ENCODE measurements around the gene CFAP100.

The CFAP100 gene

DNA sequence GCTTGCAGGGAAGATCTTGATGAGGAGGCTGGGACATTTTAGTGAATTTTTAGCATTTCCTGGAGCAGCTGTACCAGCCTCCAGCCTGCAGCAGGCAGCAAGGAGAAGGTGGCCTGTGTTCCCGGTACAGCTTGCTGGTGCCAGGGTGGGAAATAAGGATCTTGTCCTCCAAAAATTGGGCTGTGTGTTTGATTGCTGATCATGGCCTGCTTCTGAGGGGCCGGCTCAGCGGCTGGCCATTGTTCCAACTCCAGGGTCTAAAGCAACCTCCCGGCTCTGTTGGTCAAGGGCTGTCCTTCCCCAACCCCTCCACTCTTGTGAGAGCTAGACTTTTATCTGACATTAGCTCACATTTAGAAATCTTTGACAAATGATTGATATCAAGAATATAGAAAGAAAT, 5.0 kb downstream of the CFAP100 start:
- no peak for DNase-seq (ENCODE audit: low spot score)

DNA sequence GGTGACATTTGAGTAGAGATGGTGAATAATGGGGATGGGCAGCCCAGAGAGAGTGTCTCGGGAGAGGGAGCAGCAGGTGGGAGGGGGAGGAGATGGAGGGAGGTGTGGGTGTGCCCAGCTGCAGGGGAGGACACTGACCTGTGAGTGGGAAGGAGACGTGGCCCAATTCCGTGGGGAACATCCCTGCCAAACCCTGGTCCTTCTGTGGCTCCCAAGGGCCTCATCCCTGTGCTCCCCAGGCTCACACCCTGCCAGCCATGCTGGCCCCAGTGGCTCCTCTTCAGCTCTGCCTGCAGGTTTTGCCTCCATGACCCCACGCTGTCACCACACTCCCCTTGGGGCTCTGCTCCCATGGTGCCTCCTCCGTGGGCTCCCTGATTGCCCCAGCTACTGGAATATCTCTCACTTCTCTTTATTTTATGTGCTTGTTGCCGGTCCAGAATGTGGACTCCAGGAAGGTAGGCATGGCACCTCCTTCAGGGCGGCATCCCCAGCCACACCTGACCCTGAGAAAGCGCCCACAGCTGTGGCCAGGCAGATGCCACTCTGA, 7.0 kb downstream of the CFAP100 start:
- no peak for DNase-seq (ENCODE audit: low spot score)

DNA sequence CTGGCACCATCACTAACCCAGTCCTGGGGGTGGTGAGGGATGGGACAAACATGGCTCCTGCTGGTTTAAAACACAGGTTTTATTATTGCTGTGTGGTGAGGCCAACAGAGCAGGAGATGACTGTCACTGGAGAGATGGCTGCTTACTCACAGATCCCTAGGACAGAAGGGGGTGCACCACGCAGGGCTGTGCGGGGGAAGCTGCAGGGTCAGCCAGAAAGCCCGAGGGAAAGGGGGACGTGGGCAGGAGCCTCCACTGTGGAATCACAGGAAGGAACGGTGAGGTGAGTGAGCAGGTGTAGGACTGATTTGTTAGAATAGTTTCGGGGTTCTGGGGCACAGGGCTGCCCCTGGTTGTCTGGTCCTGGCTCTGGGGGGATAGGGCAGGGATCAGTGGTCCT, 7.5 kb downstream of the CFAP100 start:
- DNase-seq (ENCODE audit: low spot score) = no peak

DNA sequence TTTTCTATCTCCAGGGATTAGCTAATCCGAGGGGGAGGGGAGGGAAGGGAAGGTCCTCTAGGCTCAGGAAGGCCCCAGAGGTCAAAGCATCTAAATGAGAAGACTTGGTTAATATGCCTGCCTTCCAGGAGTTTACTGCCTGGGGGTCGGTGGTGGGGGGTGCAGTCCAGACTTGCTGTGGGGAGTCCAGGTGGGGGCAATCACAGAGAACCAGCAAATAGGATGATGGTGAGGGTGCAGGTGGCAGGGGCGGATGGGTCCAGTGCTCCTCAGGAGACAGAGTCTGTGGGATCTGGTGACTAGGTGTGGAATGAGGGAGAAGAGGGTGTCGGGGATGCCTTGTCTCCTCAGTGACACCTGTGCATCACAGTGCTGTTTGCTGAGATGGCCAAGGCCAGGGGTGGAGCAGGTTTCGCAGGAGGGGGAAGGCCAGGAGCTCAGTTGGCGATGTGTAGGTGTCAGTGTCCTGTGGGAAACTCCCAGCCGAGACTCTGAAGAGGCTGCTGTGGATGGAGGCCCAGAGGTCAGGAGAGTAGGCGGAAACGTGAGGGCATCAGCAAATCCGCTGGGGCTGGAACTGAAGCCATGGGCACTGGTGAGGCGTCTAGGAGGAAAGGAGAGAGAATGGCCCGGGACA, 8.1 kb downstream of the CFAP100 start:
- DNase-seq (ENCODE audit: low spot score) = no peak

DNA sequence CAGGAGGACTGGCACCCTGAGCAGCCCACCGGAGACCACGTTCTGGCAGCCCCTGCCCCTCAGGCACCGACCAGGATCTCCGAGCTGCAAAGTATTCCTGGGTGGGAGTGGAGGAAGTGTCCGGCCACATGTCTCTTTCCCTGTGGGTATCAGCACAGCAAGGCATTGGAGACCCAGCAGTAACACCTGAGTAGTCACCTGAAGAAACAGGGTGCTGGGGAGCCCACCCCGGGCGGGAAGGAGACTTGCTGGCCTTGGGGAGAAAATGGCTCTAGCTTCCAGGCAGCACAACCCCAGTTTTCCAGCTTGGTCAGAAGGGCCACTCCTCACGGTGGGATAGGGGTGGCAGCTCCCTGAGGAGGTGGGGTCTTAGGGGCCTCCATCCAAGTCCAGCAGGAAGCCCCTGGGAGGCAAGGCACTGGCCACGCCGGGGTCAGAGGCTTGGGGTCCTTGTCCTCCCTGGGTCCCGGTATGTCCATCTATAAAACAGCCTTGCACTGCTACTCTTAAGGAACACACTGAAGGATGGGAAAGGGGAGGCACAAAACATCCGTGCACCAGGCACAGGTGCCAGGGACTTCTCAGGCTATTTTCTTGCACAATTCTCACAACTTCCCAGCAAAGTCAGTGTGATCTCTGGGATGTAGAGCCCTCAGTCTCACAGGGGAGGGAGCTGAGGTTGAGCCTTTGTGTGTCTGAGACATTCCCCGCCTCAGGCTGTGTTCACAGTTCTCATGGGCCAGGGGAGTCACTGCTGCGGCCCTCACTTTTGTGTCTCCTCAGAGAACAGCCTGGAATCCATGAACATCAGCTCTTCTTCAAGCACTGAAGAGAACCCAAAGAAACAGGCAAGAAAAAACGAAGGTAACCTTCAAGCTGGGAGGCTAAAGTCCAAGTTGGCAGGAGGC, 11.9 kb downstream of the CFAP100 start:
- DNase-seq (ENCODE audit: low spot score) = no peak

DNA sequence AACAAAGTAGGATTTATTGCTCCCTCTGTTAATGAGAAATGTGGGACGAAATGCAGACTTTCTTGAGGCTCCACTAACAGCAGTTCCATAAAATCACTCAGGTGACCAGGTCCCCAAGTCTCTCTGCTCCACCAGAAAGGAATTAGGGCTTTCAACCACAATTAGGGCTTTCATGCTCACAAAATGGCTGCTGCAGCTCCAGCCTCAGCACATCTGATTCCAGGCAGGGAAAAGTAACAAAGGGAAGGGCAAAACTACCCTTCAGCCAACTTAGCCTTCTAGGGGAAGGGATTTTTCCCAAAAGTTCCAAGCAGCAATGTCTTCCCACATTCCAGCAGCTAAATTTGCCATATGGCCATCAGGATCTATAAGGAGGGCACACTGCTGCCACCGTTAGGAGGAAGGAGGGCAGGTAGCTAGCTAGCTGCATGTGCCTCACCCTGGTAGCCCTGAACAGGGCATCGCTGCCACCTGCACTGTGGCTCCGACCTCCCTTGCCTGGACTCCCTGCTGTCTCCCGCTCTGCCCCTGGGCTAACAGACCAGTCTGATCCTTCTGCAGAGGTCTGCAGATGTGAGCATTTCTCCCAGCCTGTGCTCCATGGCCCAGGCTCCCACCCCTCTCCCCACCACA, 12.8 kb downstream of the CFAP100 start:
- no peak for DNase-seq (ENCODE audit: low spot score)

DNA sequence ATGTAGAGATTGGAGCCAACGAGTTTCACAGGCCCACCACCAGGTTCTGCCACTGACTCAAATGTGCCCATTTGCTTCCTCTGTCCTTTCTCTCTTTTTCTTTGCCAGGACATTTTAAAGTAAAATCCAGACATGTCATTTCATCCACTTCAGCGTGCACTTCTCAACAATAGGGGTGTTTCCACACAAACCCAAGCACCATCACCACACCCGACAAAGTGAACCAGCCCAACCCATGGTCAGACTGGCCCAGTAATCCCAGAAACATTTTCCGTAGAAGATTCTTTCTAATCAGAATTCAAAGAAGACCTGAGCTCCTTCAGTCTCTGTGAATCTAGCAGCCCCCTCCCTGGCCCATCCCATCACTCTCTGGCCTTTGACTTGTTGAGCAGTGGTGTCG, 13.4 kb downstream of the CFAP100 start:
- no peak for DNase-seq (ENCODE audit: low spot score)

DNA sequence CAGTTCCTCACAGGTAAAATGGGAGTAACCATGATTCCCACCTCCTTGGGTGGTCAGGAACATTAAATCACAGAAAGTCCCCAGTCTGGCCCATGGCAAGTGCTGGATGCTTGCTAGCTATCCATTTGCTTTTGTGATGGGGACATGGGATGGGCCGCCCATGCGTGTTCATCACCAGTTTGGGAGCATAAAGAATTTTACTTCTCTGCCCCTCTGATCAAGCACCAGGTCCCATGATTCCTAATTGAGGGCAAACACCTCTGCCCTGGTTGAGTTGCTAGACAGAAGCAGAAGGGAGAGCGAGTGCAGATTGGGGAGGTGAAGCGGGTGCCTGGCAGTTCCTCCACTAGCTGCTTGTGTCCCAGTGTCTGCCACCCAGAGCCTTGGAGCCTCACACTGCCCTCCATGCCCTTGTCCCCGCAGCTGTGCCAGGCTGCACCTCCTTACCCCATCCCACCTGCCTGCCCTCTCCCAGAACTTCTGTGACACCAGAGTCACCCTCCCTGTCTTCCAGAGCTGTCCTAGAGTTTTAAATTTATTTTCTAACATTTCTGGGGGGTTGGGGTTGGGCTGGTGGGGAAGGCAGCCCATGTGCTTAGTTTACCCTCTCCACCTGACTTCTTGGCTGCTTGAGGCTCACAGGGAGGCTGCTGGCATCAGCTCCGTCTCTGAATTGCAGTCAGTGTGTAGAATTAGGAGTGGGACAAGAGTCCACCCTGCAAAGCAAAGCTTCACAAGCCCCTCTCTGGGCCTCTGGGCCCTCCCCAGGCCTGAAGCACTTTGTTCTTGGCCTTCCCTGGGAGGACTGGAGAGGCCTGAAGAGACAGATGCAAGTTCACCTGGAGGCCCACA, 18.4 kb downstream of the CFAP100 start:
- no peak for DNase-seq (ENCODE audit: low spot score)

DNA sequence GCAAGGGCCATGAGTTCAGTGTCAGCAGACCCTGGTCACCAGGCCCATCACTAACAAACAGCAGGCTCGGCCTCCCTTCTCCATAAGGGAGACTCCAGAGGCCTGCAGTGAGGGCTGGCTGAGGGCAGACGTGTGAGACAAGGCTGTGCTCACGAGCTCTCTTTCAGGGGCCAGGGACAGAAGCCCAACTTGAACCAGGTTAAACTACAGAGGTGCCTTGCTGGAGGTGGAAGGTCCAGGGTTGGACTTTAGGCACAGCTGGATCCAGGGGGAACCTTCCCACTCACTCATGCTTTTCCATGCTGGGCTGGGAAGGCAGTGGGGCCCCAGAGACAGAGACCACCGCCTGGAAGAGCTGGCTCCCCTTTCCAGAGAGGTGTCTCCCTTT, 19.0 kb downstream of the CFAP100 start:
- no peak for DNase-seq (ENCODE audit: low spot score)

DNA sequence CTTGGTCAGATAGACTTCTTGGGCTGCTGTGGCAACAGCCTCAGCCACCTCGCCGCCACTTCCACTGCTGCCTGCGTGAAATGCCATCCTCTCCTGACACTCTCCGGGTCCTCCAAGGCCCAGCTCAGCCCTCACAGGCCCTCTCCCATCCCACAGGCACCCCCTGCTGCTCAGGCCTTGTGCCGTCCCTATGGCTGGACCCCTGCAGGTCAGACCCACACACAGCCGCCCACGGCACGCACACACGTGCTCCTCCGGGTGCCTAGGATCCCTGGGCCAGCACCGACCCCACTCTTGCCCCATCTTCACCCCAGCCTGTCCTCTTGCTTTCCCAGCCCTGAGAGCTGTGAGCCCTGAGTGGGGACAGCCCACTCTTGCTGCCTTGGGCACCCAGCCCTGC, 19.7 kb downstream of the CFAP100 start:
- no peak for DNase-seq (ENCODE audit: low spot score)

DNA sequence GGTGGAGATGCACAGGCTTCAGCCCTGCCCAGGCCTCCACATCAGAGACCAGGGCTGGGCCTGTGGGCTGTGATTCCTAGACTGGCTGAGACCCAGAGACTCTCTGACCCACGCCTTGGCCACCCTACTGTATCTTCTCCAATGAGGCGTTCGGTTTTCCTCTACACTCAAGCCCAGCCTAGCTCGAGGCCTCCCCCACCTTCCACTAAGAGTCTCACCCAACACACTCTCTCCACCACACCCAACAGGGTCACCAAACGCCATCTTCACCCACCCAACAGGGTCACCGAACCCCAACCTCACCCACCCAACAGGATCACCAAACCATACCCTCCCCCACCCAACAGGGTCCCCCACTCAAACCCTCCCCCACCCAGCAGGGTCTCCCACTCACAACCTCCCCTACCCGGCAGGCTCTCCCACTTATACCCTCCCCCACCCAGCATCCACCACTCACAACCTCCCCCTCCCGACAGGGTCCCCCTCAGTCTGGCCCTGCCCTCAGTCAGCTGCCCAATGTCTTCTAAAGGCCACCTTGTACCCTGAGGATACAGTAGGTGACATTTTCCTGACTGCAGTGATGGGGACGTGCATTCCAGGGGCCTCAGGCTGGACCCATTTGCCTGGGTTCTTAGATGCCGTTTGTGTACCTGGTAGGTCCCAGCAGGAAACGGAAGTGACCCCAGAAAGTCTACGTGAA, 20.4 kb downstream of the CFAP100 start:
- no peak for DNase-seq (ENCODE audit: low spot score)

DNA sequence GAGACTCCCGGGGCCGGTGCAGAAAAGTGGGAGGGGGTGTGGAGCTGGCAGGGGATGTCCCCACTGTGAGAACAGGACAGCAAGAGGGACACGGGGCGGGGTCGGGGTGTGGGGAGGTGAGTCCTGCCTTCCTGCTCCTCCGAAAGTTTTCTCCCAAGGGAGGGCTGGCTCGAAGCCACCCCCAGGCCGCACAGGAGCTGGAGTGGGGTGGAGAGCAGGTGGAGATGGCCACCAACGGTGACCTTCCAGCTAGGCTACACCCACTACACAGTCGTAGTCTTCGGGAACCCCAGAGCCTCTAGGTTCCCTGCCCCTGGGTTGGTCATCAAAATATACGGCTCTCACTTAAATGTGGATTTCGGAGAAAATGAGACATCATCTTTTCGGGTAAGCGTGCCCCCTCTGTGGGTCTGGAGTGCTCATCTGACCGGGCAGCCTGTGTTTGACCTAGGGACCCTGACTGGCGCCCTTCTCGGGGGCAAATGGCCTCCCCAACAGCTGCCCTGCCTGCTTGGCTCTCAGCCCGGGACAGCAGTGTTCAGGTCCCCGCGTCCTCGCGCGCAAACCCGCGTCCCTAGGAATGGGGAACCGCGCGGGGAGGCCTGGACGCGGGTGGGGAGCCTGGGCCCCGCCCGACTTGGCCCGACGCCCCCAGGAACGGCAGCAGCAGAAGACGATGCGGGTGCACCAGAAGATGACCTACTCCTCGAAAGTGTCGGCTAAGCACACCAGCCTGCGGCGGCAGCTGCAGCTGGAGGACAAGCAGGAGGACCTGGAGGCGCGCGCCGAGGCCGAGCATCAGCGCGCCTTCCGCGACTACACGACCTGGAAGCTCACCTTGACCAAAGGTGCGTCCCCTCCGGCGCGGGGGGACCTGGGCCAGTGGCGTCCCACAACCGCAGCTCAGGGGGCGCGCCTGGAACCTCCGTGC, 21.2 kb downstream of the CFAP100 start:
- DNase-seq (ENCODE audit: low spot score) = no peak

DNA sequence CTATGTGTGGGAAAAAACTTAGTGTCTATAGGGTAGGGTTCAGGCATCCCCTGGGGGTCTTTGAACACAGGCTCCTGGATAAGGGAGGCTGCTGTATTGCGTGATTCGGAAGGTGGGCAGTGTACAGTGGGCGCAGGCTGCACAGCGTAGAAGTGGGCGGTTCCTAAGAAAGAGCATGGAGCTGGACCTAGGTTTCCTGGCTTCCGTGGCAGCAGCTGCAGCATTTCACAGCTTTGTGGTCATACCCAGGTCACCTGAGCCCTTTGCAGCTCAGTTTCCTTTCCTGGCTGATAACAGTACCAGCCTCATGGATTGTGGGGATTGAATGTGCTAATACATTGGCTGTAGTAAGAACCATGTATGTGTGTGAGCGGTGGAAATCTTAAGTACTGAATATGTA, 22.2 kb downstream of the CFAP100 start:
- DNase-seq (ENCODE audit: low spot score) = no peak

DNA sequence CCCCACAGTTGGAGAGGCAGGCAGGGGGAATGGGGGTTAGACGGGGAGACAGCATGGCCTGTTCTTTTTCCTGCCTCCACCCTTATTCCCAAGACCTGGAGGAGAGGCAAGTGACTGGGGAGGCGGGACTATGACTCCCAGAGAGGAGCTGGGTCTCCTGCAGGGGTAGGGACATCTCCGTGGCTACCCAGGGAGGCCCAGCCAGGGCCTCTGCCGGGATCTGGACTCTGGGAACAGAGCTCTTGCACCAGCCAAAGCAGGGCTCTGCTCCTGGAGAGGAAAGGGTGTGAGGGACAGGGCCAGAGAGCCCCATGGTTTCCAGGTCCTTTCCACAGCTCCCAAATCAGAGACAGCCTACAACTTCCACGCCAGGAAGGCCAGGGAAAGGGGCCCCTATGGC, 22.8 kb downstream of the CFAP100 start:
- no peak for DNase-seq (ENCODE audit: low spot score)

DNA sequence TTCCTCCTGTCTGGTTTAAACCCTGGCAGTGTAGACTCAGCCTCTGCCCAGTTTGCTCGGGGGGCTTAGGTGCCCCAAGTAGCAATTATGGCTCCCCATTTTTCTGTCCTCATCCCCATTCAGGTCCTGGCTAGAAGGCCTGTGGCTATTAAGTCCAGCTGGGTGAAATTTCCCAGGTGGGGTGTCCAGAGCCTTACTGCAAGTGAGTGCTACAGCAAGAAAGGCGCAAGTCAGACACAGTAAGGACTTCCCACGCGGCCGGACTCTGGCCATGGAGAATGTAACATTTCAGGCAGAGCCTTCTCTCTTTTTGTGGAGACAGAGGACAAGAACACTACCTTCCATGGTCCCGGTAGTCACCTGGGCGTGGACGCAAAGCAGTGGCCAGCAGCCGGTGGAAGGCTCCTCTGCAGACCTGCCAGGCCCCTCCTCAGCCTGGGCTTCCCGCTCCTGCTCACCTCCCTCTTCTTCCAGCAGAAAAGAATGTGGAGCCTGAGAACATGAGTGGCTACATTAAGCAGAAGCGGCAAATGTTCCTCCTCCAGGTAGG, 23.3 kb downstream of the CFAP100 start:
- no peak for DNase-seq (ENCODE audit: low spot score)

DNA sequence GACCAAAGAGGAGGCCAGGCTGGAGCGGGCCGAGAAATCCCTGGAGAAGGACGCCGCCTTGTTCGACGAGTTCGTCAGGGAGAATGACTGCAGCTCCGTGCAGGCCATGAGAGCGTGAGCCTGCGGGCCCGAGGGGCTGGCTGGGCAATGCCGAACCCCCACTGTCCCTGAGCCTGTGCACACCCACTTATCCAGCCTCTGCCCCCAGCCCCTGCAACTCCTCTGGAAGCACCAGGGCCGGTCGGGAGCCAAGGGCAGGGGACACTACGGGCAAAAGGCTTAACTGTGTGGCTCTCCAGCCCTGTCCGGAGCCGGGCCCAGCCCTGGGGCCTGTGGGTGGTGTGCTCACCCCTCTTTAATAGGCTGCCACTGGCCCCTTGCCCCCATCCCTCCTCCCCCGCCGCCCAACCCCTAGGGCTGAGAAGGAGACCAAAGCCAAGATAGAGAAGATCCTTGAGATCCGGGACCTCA, 24.0 kb downstream of the CFAP100 start:
- DNase-seq (ENCODE audit: low spot score) = no peak

DNA sequence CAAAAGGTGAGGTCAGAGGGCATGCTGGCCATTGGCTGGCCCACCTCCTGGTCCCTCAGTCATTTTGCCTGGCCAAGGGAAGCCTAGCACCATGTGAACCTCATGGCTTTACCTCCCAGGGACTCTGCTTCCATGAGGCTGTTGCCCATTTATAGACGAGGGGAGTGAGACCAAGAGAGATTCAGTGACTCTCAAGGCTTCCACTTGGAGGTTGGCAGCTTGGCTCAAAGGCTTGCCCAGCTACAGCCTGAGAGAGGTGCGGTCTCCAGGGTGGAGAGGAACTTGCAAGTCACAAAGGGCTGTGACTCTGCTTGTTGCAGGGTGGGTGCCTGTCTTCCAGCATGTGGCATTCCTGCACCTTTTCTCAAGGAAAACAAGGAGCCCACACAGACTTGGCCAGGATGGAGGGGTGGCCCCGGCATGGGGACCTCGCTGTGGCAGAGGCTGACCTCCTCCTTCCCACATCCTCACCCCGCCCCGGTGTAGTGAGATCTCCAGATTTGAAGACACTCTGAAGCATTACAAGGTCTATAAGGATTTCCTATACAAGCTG, 24.5 kb downstream of the CFAP100 start:
- DNase-seq (ENCODE audit: low spot score) = no peak

DNA sequence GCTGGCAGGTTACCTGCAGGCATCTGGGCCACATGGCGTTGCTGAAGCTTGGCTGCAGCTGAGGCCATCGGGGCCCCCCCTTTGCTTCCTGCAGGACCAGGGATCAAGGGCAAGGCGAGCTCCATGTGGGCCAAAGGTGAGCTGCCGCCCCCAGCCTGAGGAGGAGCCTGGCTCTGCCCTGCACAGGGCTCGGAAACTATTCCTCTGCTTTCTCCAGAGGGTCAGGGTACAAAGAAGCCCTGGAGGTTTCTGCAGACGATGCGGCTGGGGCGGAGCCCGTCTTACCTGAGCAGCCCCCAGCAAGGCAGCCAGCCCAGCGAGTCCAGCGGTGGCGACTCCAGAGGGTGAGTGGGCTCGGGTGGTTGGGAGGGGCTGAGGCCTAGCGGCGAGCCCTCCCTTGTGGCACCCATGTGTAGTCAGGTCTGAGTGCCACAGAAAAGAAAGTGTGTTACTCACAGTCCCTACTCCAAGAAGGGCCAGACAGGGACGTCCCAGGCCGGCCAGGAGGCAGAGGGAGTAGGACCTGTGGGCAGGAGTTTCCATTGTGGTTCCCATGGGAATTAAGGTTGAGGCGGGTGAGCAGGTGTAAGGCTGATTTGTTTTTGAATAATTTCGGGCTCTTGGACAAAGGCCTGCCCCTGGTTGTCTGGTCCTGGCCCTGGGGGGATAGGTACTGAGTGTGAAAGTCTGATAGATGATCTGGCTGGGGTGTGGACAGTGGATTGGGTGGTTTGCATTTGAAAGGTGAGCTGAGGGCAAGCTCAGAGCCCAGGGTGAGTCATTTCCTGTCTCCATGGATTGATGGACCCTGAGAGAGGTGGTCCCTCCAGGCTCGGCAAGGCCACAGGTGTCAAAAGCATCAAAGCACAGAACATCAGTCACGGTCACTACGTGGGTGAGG, 25.4 kb downstream of the CFAP100 start:
- DNase-seq (ENCODE audit: low spot score) = no peak
